GM12892 (cell line): Measurements from ENCODE around the gene ATAD3A.
"Not testable (repeated sequence)": the region's sequence is repeated elsewhere in the genome, so short reads cannot be mapped to it uniquely, and the experiment has no call there.

Source experiments
- POLR2AphosphoS5 ChIP-seq: IDR thresholded peaks from 2 replicates; pipeline ENCODE4 v1.6.1; 2011; ENCODE audit warnings: low read depth, low read length, control low read depth
- TAF1 ChIP-seq: IDR thresholded peaks from 2 replicates; pipeline ENCODE4 v1.6.1; 2011; ENCODE audit warnings: low read depth, mild to moderate bottlenecking, control low read depth, low read length, borderline replicate concordance

DNA sequence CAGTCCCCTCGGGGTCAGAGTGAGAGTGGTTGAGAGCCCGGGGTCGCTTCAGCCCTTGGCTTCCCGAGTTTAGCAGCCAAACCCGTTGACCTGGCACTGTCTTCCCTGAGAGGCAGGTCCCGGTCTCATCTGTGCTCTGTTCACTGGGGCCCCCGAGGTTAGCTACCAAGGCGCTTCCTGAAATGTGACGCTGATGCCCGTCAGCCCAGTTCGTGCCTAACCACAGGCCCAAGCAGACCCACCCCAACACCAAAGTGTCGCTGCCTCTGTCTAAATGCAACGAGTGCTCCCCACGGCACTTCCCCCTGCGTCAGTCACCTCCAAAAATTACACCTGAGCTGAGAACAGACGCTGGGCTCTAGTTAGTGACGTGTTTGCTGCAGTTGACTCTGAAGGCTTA lies 36.0 kb upstream of the ATAD3A start:
- not testable (repeated sequence) for TF ChIP-seq POLR2AphosphoS5, TAF1
